Skeletal muscle cell (primary cell): Measurements from ENCODE around the gene DPF3.
A peak's percentile ranks its signal among the peaks of the same experiment; 100 is the strongest.
"Not testable (repeated sequence)": the region's sequence is repeated elsewhere in the genome, so short reads cannot be mapped to it uniquely, and the experiment has no call there.

Experiments
- DNase-seq: peaks from one replicate; pipeline ENCODE4 v3.0.0-alpha.2; 2010; ENCODE audit warnings: low read depth
- H3K4me3 ChIP-seq: 2 replicates; pipeline ENCODE4 v1.5.1; 2011; ENCODE audit warnings: low read depth, mild to moderate bottlenecking, control low read depth, low read length, moderate library complexity

DPF3 gene

GRCh38 chr14:72882463-72882862 lies 11.4 kb downstream of the DPF3 start:
- DNase-seq: no peak
- H3K4me3 ChIP-seq: no peak overlapping the region

DNA sequence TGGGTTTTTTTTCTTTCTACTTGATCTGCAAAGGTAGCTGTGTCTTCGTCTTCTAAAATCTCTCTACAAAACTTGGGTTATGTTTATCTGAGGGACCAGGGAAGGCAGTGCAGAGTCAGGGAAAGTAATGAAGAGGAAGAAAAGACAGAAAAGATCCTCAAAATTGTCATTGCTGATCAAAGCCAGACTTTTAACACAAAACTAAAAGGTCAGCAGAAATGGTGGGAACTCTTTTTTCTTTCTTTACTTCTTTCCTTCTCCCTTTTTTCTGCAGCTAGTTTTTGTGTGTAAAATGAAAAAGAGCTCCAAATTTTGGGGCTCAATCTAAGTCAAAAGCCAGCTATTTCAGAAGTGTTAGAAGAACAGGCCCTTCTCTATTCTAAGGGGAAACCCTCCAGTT lies 11.9 kb downstream of the DPF3 start:
- no peak for DNase-seq

GRCh38 chr14:72881543-72881942 lies 12.4 kb downstream of the DPF3 start:
- H3K4me3 ChIP-seq: no peak overlapping the region
- no peak for DNase-seq

More for the DNA sequence above, 11.9 kb downstream of the DPF3 start:
- no peak overlapping the region for H3K4me3 ChIP-seq

- no peak overlapping the region for H3K4me3 ChIP-seq
Measured at GRCh38 chr14:72880820-72881219, 13.1 kb downstream of the DPF3 start.

GRCh38 chr14:72880164-72880563 lies 13.7 kb downstream of the DPF3 start:
- no peak overlapping the region for H3K4me3 ChIP-seq
- no peak for DNase-seq

More at GRCh38 chr14:72880820-72881219, 13.1 kb downstream of the DPF3 start:
- DNase-seq: no peak

GRCh38 chr14:72879431-72879830 lies 14.5 kb downstream of the DPF3 start:
- no peak for DNase-seq
- H3K4me3 ChIP-seq: no peak overlapping the region

GRCh38 chr14:72878746-72879145 lies 15.2 kb downstream of the DPF3 start:
- DNase-seq: no peak

DNA sequence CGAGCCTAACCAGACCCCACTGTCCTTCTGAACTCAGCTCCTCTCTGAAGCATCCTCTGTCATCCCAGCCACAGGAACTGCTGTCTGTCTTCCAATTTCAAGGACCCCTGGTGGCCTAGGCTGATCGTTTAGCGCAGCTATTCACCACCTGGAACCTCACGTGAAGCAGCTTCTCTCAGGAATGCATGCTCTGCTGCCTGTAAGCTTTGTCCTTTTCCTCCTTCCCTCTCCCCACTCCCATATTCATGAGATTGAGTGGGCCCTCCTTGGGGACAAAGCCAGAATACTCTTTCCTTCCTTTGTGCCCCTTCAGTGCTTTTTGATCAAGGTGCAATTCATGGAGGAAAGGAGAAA lies 17.2 kb downstream of the DPF3 start:
- DNase-seq: no peak

More at GRCh38 chr14:72878746-72879145, 15.2 kb downstream of the DPF3 start:
- H3K4me3 ChIP-seq: no peak overlapping the region

GRCh38 chr14:72876005-72876709 lies 17.7 kb downstream of the DPF3 start:
- no peak for DNase-seq

More for the DNA sequence above, 17.2 kb downstream of the DPF3 start:
- no peak overlapping the region for H3K4me3 ChIP-seq

DNA sequence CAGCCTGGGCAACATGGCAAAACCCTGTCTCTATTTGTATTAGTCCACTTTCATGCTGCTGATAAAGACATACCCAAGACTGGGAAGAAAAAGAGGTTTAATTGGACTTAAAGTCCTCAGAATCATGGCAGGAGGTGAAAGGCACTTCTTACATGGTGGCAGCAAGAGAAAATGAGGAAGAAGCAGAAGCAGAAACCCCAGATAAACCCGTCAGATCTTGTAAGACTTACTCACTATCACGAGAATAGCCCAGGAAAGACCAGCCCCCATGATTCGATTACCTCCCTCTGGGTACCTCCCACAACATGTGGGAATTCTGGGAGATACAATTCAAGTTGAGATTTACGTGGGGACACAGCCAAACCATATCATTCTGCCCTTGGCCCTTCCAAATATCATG lies 23.0 kb downstream of the DPF3 start:
- not testable (repeated sequence) for H3K4me3 ChIP-seq, DNase-seq

More at GRCh38 chr14:72876005-72876709, 17.7 kb downstream of the DPF3 start:
- H3K4me3 ChIP-seq: no peak overlapping the region

DNA sequence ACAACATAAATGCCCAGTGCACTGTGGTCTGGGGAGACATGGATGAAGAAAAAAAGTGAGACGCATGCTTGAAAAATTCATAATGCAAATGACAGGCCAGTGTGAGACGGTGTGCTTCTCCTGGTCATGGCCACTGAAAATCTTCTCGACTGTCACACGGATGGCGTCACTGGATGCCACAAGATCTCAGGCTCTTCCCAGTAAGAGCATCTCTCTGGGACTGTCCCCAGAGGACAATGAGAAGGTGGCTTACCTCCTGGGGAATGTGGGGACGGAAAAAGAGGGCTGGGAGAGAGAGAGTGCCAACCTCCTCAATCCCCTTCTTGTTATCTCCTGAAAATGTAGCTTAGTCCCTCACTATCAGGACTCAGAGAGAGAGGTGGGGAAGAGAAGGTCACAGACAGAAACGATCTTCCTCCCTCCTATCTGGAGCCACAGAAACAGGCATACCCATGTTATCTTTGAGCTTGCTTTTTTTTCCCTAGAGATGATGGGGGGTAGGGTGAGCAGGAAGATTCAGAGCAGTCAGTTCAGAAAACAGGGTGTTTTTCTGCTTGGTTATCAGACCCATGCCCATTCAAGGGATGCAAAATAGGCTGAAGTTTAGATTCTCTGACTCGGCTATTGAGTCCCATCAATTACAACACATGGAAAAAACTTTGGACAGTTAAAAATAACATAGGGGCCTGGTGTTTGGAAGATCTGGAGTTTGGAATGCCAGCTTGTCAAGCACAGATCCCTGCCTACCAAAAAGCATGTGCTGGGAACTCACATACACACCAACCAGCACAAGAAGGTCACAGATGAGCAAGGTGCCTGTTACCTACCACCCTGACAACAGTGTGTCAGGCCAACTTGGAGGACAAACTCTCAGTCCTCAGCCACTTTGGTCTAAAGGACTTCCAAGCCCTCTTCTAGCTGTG lies 24.2 kb downstream of the DPF3 start:
- H3K4me3 ChIP-seq: no peak overlapping the region

GRCh38 chr14:72868500-72868899 lies 25.4 kb downstream of the DPF3 start:
- DNase-seq: no peak
- H3K4me3 ChIP-seq: no peak overlapping the region

More for the DNA sequence above, 24.2 kb downstream of the DPF3 start:
- no peak for DNase-seq

DNA sequence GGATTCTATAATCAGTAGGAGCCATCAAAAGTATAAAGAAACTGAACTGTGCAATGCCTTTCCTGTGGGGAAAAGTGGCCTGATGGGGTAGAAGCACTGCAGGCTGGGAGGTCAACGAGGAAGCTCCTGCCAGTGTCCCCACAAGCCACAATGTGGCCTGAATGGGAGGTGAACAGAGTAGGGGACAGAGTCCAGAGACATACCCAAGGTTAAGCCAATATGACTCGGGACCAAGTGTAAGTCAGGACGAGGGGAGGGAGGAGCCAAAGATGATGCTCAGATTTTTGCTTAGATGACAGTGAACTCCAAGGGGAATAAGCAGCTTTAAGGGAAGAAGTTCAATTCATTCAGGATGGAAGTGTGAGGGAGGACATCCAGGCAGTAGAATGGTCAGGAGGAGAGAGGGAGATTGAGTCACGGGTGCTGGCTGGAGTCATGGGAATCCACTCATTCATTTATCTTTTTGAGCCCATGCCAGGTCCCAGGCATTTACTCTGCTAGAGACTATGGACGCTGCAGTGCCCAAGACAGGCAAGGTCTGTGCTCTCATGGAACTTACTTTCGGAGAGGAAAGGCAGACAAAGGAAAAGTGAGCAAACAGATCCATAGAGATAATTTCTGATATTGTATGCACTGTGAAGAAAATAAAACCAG lies 29.1 kb downstream of the DPF3 start:
- H3K4me3 ChIP-seq: no peak overlapping the region
- DNase-seq: no peak

DNA sequence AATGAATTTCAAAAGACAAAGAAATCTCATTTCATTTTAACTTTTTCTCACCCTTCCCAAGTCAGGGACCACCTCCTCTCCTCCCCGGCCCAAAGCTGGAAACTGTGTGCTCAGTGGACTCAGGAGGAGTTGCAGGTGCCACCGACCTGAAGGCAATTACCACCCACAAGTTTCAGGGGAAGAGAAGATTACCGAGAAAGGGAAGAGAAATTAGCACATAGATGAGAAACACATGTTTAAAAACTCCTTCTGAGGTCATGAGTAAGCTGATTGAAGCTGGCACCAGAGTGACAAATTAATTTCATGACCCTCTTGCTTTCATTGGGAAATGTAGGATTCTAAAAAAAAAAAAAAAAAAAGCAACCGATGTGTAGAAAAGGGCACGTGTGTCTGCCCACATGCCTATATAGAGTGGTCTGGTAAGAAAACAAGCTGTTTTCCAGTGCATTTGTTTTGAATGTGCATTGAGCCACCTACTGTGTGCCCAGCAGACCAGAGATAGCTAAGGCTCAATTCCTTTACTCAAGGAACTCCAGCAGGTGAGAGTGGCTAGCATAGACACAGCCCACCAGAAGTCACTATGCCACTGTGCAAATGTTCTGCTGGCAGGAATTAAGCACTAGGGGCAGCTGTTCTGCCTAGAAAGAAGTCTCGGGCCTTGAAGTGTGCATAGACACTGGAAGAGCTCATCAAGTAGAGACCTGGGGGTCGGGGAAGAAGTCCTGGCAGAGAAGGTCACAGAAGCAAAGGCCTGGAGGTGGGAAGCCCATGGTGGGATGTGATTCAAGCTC lies 30.5 kb downstream of the DPF3 start:
- no peak for DNase-seq

DNA sequence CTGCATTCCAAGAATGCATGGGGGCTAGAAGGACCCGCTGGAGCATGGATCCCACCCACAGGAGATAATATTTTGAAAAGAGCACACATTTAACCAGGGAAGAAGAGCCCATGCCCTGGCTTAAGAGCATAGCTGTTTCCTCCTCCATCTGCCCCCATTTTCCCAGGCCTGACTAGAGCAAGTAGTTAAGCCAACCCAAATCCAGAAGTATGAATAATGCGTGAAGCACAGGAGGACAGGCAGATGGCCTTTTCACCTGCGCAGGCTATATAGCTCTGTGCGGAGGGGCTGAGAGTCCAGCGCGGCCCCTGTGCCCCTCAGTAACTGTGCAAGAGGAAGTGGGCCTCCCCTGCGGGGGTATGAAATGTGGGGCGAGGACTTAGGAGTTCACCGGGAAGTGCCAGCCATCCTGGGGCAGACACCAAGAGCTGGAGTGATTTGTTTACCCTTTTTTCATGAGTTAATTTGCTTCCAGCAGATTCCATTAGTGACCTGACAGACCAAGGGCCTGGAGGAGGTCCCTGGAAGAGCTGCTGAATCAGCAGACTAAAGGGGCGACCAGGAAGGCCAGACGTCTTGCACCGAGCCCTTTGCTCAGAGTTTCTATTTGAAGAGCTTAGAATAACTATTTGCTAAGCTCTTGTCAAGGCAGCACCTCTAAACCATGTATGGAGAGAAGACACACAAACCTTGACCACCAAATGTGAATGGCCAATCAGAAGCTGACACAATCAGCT lies 37.2 kb downstream of the DPF3 start:
- no peak overlapping the region for H3K4me3 ChIP-seq
- no peak for DNase-seq

More for the DNA sequence above, 30.5 kb downstream of the DPF3 start:
- H3K4me3 ChIP-seq: no peak overlapping the region

- peak; percentile 16 for DNase-seq
- H3K4me3 ChIP-seq: no peak overlapping the region
Measured at GRCh38 chr14:72855913-72856312, 38.0 kb downstream of the DPF3 start.

GRCh38 chr14:72852194-72852593 lies 41.7 kb downstream of the DPF3 start:
- DNase-seq: no peak
- no peak overlapping the region for H3K4me3 ChIP-seq

GRCh38 chr14:72851635-72852034 lies 42.3 kb downstream of the DPF3 start:
- H3K4me3 ChIP-seq: no peak overlapping the region
- no peak for DNase-seq

DNA sequence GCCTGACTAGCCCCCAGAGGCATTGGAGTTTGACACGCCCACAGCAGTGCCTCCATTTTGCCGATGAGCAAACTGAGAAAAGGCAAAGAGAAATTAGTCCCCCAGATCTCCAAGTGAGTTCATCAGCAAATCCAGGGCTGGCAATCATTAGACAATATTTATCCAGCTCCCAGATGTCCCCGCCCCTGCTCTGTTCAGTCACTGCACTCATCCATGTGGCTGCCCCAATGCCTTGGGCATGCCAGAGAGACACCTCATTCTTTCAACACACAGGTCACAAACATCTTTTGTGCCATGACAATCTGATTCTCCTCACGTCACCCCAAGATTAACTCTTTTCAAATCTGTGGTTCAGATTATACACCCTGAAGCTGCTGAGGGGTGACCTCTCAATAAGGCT lies 43.5 kb downstream of the DPF3 start:
- H3K4me3 ChIP-seq: no peak overlapping the region
- DNase-seq: no peak
